Measurements from ENCODE around the gene NFATC2. TPM values are rescaled to one million over a fixed set of nuclear protein-coding genes. Genes with fewer than 3 reads are reported as not detected.

Gene NFATC2
- polyA plus RNA-seq, 2 donors, result 0.75 to 0.90 TPM

GRCh38 chr20:51427651-51428291 lies 114.7 kb downstream of the NFATC2 start:
- H3K9me3 ChIP-seq (ENCODE audit: control insufficient read depth in 2 of 2, insufficient read depth in 1 of 2, low read depth in 1 of 2, low read length in 1 of 2), result no peaks in the 10 kb centered on the region
- H3K27me3 ChIP-seq (ENCODE audit: control insufficient read depth in 1 of 2, insufficient read depth in 2 of 2, low read length in 2 of 2), result no peaks in the 10 kb centered on the region
- H3K27ac ChIP-seq (ENCODE audit: low read depth in 2 of 2, low read length in 1 of 2), result no peak overlapping the region
- no peak overlapping the region for H3K4me3 ChIP-seq (ENCODE audit: low read depth in 1 of 2, low read length in 2 of 2)
- H3K4me1 ChIP-seq (ENCODE audit: control insufficient read depth in 2 of 2, insufficient read depth in 2 of 2, low read length in 1 of 2), result no peaks in the 10 kb centered on the region
- H3K36me3 ChIP-seq (ENCODE audit: control insufficient read depth in 2 of 2, insufficient read depth in 2 of 2, low read length in 1 of 2), result peaks cover 0 to 6% of the 10 kb centered on the region in 2 donors
- 93 to 94% methylated on average over 14 of the region's 14 CpGs for WGBS, 2 donors

- 89 to 92% methylated on average over 19 of the region's 19 CpGs for WGBS, 2 donors
- no peaks in the 10 kb centered on the region for H3K4me1 ChIP-seq (ENCODE audit: control insufficient read depth in 2 of 2, insufficient read depth in 2 of 2, low read length in 1 of 2)
These were observed 115.5 kb downstream of the NFATC2 start for GRCh38 chr20:51426718-51427650.

GRCh38 chr20:51425347-51426106 lies 117.0 kb downstream of the NFATC2 start:
- Histone ChIP-seq H3K4me3 (ENCODE audit: low read depth in 1 of 2, low read length in 2 of 2) (no peak overlapping the region), H3K27ac (ENCODE audit: low read depth in 2 of 2, low read length in 1 of 2) (peak overlapping the region in 1 of 2 donors; percentile 35), H3K9me3 (ENCODE audit: control insufficient read depth in 2 of 2, insufficient read depth in 1 of 2, low read depth in 1 of 2, low read length in 1 of 2) (no peaks in the 10 kb centered on the region), H3K4me1 (ENCODE audit: control insufficient read depth in 2 of 2, insufficient read depth in 2 of 2, low read length in 1 of 2) (no peaks in the 10 kb centered on the region), H3K36me3 (ENCODE audit: control insufficient read depth in 2 of 2, insufficient read depth in 2 of 2, low read length in 1 of 2) (no peaks in the 10 kb centered on the region), H3K27me3 (ENCODE audit: control insufficient read depth in 1 of 2, insufficient read depth in 2 of 2, low read length in 2 of 2) (no peaks in the 10 kb centered on the region)
- WGBS, 2 donors, result 79 to 88% methylated on average over 22 of the region's 22 CpGs

More at GRCh38 chr20:51426718-51427650, 115.5 kb downstream of the NFATC2 start:
- H3K4me3 ChIP-seq (ENCODE audit: low read depth in 1 of 2, low read length in 2 of 2), result no peak overlapping the region
- H3K27me3 ChIP-seq (ENCODE audit: control insufficient read depth in 1 of 2, insufficient read depth in 2 of 2, low read length in 2 of 2), result no peaks in the 10 kb centered on the region
- no peaks in the 10 kb centered on the region for H3K9me3 ChIP-seq (ENCODE audit: control insufficient read depth in 2 of 2, insufficient read depth in 1 of 2, low read depth in 1 of 2, low read length in 1 of 2)
- peaks cover 0 to 2% of the 10 kb centered on the region in 2 donors for H3K36me3 ChIP-seq (ENCODE audit: control insufficient read depth in 2 of 2, insufficient read depth in 2 of 2, low read length in 1 of 2)
- H3K27ac ChIP-seq (ENCODE audit: low read depth in 2 of 2, low read length in 1 of 2), result no peak overlapping the region

GRCh38 chr20:51424270-51425117 lies 118.0 kb downstream of the NFATC2 start:
- Histone ChIP-seq H3K27me3 (ENCODE audit: control insufficient read depth in 1 of 2, insufficient read depth in 2 of 2, low read length in 2 of 2) (no peaks in the 10 kb centered on the region), H3K27ac (ENCODE audit: low read depth in 2 of 2, low read length in 1 of 2) (peak overlapping the region; percentile 2 to 25), H3K4me1 (ENCODE audit: control insufficient read depth in 2 of 2, insufficient read depth in 2 of 2, low read length in 1 of 2) (no peaks in the 10 kb centered on the region), H3K4me3 (ENCODE audit: low read depth in 1 of 2, low read length in 2 of 2) (no peak overlapping the region), H3K9me3 (ENCODE audit: control insufficient read depth in 2 of 2, insufficient read depth in 1 of 2, low read depth in 1 of 2, low read length in 1 of 2) (no peaks in the 10 kb centered on the region), H3K36me3 (ENCODE audit: control insufficient read depth in 2 of 2, insufficient read depth in 2 of 2, low read length in 1 of 2) (no peaks in the 10 kb centered on the region)
- 80 to 81% methylated on average over 15 of the region's 15 CpGs for WGBS, 2 donors

GRCh38 chr20:51423810-51424209 lies 118.7 kb downstream of the NFATC2 start:
- peak overlapping the region in 1 of 2 donors; percentile 2 for H3K27ac ChIP-seq (ENCODE audit: low read depth in 2 of 2, low read length in 1 of 2)
- H3K36me3 ChIP-seq (ENCODE audit: control insufficient read depth in 2 of 2, insufficient read depth in 2 of 2, low read length in 1 of 2), result no peaks in the 10 kb centered on the region
- H3K4me1 ChIP-seq (ENCODE audit: control insufficient read depth in 2 of 2, insufficient read depth in 2 of 2, low read length in 1 of 2), result no peaks in the 10 kb centered on the region
- no peak overlapping the region for H3K4me3 ChIP-seq (ENCODE audit: low read depth in 1 of 2, low read length in 2 of 2)
- H3K27me3 ChIP-seq (ENCODE audit: control insufficient read depth in 1 of 2, insufficient read depth in 2 of 2, low read length in 2 of 2), result no peaks in the 10 kb centered on the region
- 69 to 77% methylated on average over 7 of the region's 7 CpGs for WGBS, 2 donors
- no peaks in the 10 kb centered on the region for H3K9me3 ChIP-seq (ENCODE audit: control insufficient read depth in 2 of 2, insufficient read depth in 1 of 2, low read depth in 1 of 2, low read length in 1 of 2)

- Histone ChIP-seq H3K36me3 (ENCODE audit: control insufficient read depth in 2 of 2, insufficient read depth in 2 of 2, low read length in 1 of 2) (no peaks in the 10 kb centered on the region), H3K4me1 (ENCODE audit: control insufficient read depth in 2 of 2, insufficient read depth in 2 of 2, low read length in 1 of 2) (no peaks in the 10 kb centered on the region), H3K27ac (ENCODE audit: low read depth in 2 of 2, low read length in 1 of 2) (no peak overlapping the region), H3K4me3 (ENCODE audit: low read depth in 1 of 2, low read length in 2 of 2) (no peak overlapping the region), H3K27me3 (ENCODE audit: control insufficient read depth in 1 of 2, insufficient read depth in 2 of 2, low read length in 2 of 2) (no peaks in the 10 kb centered on the region), H3K9me3 (ENCODE audit: control insufficient read depth in 2 of 2, insufficient read depth in 1 of 2, low read depth in 1 of 2, low read length in 1 of 2) (no peaks in the 10 kb centered on the region)
- WGBS, 2 donors, result 88 to 90% methylated on average over 1 of the region's 1 CpG
These were observed 119.2 kb downstream of the NFATC2 start for GRCh38 chr20:51423290-51423667.

GRCh38 chr20:51422514-51423289 lies 119.8 kb downstream of the NFATC2 start:
- H3K4me3 ChIP-seq (ENCODE audit: low read depth in 1 of 2, low read length in 2 of 2), result no peak overlapping the region
- no peaks in the 10 kb centered on the region for H3K9me3 ChIP-seq (ENCODE audit: control insufficient read depth in 2 of 2, insufficient read depth in 1 of 2, low read depth in 1 of 2, low read length in 1 of 2)
- 92 to 98% methylated on average over 4 of the region's 4 CpGs for WGBS, 2 donors
- no peaks in the 10 kb centered on the region for H3K36me3 ChIP-seq (ENCODE audit: control insufficient read depth in 2 of 2, insufficient read depth in 2 of 2, low read length in 1 of 2)
- no peaks in the 10 kb centered on the region for H3K27me3 ChIP-seq (ENCODE audit: control insufficient read depth in 1 of 2, insufficient read depth in 2 of 2, low read length in 2 of 2)
- no peak overlapping the region for H3K27ac ChIP-seq (ENCODE audit: low read depth in 2 of 2, low read length in 1 of 2)
- no peaks in the 10 kb centered on the region for H3K4me1 ChIP-seq (ENCODE audit: control insufficient read depth in 2 of 2, insufficient read depth in 2 of 2, low read length in 1 of 2)

GRCh38 chr20:51420805-51421204 lies 121.7 kb downstream of the NFATC2 start:
- Histone ChIP-seq H3K4me1 (ENCODE audit: control insufficient read depth in 2 of 2, insufficient read depth in 2 of 2, low read length in 1 of 2) (no peaks in the 10 kb centered on the region), H3K36me3 (ENCODE audit: control insufficient read depth in 2 of 2, insufficient read depth in 2 of 2, low read length in 1 of 2) (no peaks in the 10 kb centered on the region), H3K27ac (ENCODE audit: low read depth in 2 of 2, low read length in 1 of 2) (no peak overlapping the region), H3K27me3 (ENCODE audit: control insufficient read depth in 1 of 2, insufficient read depth in 2 of 2, low read length in 2 of 2) (no peaks in the 10 kb centered on the region), H3K4me3 (ENCODE audit: low read depth in 1 of 2, low read length in 2 of 2) (no peak overlapping the region), H3K9me3 (ENCODE audit: control insufficient read depth in 2 of 2, insufficient read depth in 1 of 2, low read depth in 1 of 2, low read length in 1 of 2) (no peaks in the 10 kb centered on the region)
- WGBS, 2 donors, result 87 to 88% methylated on average over 3 of the region's 3 CpGs
